HPDE6-E6E7 (cell line): ENCODE results near the gene PNKP.

Source experiments
- DNase-seq: peaks from one replicate; pipeline ENCODE4 v3.0.0; 2011; ENCODE audit warnings: missing footprints; ENCODE audit errors: extremely low spot score

PNKP gene

DNA sequence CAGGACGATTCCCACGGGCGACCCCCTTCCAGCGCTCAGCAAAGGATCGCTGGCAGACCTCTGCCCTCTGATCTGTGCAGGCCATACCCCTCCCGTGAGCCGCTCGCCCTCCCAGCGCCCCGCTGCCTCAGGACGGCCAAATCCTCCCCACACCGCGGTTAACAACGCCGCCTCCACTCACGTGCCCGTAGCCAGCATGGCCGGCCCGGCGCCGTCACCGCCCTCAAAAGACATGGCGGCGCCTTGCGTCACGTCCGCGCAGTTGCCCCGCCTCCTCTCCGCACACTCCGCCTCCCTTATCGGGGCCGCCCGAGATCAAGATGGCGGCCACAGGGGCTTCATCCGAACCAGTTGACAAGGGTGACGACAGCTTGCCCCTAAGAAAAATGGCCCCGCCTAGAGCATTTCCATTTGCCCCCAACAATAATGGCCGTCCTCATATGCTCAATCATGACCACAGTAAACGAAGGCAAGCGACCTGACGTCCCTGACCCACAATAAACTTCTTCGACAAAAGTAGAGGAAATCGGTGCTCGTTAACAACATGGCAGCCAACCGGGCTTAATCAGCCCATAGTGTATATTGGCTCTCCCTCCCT lies 9.1 kb upstream of the PNKP start:
- DNase-seq, result no peak

DNA sequence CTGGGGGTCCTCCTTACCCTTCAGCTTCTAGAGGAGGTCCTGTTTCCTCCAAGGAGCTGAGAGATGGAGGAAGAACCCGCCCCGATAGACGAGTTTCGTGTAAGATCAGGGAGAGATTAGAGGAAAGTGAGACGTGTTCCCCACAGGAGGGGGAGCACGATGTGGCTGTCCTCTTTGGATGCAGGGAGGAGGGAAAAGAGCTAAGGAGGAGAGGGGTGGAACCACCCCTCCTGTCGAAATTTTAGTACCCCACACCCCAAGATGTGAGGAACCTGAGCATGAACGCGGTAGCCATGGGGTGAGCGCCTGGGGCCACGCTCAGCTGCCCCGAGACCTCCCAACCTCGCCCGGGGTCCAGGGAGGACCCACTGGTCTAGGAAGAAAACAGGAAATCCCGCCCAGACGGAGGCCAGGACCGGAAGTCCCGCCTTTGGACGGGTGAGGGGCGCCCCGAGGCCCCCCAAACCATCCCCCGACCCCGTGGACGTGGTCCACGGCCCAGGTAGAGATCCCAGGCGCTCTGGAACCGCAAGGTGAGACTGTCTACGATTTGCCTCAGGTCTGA lies 8.6 kb upstream of the PNKP start:
- DNase-seq, result no peak

DNA sequence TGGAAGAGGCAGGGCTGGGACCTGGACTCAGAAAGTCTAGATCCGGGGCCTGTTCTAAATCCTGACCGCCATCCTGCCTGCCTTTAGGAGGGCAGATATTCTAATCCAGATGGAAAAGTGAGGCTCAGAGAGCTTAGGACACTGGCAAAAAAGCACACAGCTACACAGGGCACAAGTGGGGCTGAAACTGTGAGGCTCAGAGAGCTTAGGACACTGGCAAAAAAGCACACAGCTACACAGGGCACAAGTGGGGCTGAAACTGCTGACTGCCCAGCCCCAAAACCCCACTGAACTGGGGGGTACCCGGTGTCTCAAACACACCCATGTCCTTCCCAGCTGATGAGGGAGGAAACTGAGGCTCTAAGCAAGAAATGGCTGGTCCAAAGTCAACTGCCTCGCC lies 7.8 kb upstream of the PNKP start:
- DNase-seq, result no peak

DNA sequence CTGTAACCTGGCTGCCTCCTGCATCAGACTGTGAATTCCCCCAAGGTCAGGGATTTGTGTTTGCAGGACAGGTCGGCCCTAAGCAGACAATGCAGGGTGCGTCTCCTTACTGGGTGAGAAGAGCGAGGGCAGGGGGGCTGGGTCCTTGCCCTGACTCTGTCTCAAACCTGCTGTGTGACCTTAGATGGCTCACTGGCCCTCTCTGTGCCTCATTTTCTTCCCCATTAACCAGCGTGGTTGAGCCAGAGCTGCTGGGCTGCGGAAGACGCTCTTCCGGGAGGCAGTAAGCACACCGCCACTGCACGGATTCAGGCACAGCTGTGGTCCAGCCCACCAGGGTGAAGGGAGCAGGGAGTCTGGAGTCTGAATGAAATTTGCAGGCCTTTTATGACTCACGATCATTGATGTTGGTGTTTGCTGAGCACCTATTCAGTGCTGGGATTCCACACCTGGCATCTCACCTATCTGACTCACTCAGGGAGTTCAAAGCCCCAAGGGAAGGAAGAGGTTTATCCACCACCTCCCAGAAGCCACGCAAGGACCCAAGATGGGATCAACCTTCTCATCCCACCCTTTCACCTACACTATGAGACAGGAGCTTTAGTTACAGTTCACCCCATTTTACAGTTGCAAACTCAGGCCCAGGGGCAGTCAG lies 7.3 kb upstream of the PNKP start:
- DNase-seq, result no peak

DNA sequence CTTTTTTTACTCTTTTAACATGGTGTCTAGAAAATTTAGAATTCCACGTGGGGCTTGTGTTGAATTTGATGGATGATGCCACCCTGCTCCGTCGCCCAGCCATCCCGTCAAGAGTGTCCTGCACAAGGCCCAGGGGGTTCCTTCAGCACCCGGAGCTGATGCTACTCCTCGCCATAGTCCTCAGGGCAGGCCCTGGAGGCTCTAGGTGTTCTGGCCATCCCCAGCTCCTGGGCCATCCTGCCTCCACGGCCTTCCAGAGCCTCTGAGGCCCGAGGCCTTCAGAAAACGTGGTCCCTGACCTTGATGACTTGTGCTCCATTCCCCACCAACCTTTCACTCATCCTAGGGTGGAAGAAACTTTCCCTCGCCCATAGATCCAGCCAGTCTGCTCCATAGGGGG lies 6.5 kb upstream of the PNKP start:
- no peak for DNase-seq

GRCh38 chr19:49873129-49873521 lies 5.7 kb upstream of the PNKP start:
- DNase-seq, result no peak

- no peak for DNase-seq
Measured at GRCh38 chr19:49872245-49873128, 5.1 kb upstream of the PNKP start.

GRCh38 chr19:49871349-49871985 lies 4.1 kb upstream of the PNKP start:
- no peak for DNase-seq

DNA sequence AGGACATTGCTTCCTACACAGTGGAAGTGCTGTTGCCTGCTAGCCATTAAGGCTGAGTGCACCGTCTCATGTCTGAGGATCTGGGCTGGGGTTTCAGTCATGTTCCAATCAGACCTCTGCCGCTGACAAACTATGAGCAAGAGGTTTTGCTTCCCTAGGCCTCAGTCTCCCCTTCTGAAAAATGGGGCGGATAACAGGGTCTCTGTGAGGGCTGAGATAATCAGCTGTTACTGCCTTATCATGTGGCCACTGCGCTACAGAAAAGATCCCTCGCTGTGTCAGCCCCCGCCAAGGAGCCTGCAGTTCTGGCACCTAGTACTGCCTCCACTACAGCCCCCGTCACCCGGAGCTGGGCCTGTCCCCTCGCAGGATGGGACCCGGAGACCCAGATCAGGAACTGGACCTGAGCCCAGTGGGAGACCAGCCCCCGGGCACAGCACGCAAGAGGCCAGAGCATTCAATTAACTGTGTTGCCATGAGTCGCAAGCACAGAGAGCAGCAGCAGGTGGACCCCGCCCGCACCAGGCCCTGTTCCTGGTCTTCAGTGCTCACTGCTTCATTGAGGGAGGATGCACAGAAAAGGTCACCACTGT lies 3.0 kb upstream of the PNKP start:
- DNase-seq, result no peak

GRCh38 chr19:49869484-49870308 lies 2.3 kb upstream of the PNKP start:
- peak; percentile 97 for DNase-seq

DNA sequence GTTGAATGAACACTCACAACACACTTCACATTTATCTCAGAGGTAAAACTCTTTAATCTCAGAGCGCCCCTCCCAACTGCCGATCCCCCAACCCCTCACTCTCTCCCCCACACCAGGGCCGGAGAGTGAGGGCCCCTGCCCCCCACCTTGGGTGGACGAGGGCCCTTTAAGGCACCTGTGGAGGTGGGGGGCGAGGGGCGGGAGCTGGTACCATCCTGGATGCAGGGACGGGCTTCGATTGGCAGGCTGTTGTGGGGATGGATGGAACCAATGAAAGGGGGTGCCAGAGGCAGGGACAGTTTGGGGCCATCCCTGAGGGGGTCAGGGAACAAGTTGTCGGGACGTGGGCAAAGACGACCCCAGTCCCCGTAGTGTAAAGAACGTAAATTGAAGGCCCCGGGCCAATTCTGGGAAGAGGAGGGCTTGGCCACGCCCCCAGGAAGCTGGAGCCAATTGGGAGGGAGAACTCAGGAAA lies 1.7 kb upstream of the PNKP start:
- DNase-seq, result no peak

GRCh38 chr19:49864890-49865289 lies 2.5 kb downstream of the PNKP start:
- no peak for DNase-seq

- DNase-seq, result no peak
Measured at GRCh38 chr19:49863935-49864320, 3.4 kb downstream of the PNKP start.

DNA sequence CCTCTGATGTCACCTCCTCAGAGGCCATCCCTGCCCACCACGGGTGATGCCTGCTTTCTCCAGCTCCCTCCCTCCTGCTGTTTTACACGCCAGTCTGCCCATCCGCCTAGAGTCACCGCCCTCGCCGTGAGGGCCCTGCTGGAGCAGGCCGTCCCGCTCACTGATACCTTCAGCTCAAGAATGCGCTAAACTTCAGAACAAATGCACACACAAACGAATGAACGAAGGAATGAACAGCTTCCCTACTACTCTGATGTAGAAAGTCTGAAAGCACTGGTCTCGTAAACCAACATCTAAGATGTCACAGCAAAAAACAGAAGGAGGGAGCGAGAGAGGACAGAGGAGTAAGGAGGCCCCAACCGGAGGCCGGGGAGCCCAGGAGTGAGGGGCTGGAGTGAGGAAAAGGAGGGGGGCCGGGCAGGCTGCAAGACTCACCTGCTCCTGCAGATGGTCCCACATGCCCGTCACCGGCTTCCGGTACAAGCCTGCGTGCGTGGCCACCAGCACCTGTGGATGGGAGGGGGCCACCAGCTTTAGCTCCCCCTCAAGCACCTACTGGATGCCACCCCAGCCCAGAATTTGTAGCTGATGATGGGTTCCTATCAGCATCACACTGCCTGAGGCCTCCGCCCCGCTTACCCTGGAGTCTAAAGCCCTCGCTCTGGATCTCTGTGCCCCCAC lies 4.0 kb downstream of the PNKP start:
- DNase-seq, result no peak

GRCh38 chr19:49862391-49863253 lies 4.8 kb downstream of the PNKP start:
- DNase-seq, result no peak

DNA sequence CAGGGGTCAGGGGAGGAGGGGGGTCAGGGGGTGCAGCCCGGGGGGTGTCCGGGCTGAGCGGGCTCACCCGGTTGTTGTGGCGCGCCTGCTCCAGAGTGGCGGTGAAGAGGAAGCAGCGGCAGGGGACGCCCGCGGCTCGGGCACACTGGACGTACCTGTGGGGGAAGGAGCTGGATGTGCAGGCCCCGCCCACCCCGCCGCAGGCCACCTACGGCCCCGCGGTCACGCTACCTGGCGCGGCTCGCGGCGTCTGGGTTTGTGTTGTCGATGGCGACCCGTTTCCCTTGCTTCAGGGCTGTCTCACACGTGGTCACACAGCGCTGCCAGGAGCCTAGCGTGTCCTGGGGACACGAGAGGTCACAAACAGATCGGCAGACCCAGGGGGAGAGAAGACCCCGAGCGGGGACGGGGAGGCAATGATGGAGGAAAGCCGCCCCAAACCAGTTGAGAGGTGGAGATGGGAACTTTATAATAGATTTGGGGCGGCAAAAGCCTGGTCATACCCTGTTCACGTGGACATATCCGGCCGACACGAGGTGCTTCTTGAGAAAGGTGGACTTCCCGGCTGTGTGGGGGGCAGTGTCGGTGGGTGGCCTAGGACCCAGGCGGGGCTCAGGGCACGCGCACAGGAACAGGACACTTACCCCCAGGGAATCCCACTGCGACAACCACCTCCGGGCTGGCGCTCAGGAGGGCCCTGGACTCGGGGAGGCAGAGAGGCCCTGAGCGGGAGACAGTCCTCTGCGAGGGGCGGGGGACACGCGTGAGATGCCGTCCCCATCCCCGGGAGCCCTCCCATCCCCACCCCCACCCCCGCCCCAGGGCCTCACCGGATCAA lies 5.6 kb downstream of the PNKP start:
- DNase-seq, result no peak

- no peak for DNase-seq
Measured at GRCh38 chr19:49861107-49861506, 6.3 kb downstream of the PNKP start.
